ENCODE measurements around the gene POU3F3.

DNA sequence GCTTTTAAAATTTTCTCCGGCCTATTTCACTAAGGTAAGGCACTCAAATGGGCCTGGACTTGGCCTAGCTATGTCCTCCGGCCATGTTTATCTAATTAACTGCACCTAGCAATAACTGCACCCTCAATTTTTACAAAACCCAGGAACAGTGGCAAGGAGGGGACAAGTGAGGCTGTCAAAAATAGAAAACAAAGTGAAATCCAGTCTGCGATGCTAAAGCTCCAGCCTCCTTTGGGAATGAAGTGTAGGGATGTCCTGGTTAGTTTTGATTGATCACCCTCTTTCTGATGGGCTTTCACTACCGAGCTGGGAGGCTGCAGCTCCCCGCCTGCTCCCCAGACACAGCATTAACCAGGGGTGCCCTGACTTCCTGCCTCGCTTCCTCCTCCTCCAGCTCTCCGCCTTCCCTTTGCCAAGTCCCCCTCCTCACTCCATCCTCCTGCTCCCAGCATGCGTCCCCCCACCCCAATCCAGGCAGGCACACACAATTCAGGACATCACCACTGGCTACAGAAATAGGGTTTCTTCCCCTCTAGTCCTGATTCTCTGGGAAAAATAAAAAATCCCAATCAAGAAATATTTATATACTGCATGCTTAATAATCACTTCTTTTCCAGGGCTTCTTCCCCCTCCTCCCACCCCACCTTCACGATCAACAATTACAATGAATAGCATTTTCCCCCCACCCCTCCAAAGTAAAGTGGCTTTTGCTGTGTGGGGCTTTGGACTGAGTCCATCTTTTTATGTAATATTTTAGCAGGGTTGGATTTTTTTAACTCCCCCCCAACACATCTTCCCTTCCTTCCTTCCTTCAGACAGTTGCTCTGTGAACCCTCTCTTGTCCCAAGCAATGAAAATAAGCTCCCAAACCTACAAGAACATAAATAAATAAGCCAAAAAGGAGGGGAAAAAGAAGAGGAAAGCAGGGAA lies 3.3 kb upstream of the POU3F3 start:
- TF ChIP-seq CTCF (IDR thresholded peaks at IDR 0.05) (no peak), POLR2AphosphoS5 (IDR thresholded peaks at IDR 0.05) (no peak), POLR2A (IDR thresholded peaks at IDR 0.05) (no peak)
